CD14-positive monocyte (primary cell): ENCODE data around the gene TRAPPC6A. TPM values are rescaled to one million over a fixed set of nuclear protein-coding genes. Genes with fewer than 3 reads are reported as not detected.

Experiments
- DNase-seq, 3 donors: peaks; one replicate each; pipeline ENCODE4 v3.0.0-alpha.2; 2011 to 2022
- H2AFZ ChIP-seq: 2 replicates; pipeline ENCODE4 v1.6.0; 2012; ENCODE audit warnings: mild to moderate bottlenecking, low read depth, low read length, inconsistent platforms; ENCODE audit not compliant: insufficient read depth, poor library complexity, severe bottlenecking
- H3K27ac ChIP-seq, 2 donors: 1 replicate in 1 of 2; 2 replicates in 1 of 2; pipeline ENCODE4 v1.5.1; 2012 to 2013; ENCODE audit warnings: low read length in 2 of 2, control low read depth in 1 of 2, inconsistent platforms in 1 of 2, low read depth in 1 of 2, mild to moderate bottlenecking in 1 of 2
- H3K27me3 ChIP-seq, 2 donors: one replicate each; pipeline versions ENCODE4 v1.6.0 to v1.6.1; 2011 to 2013; ENCODE audit warnings: low read length in 2 of 2; ENCODE audit not compliant: control insufficient read depth in 2 of 2, insufficient read depth in 2 of 2
- H3K36me3 ChIP-seq, 2 donors: replicated peaks in 1 of 2; 1 replicate in 1 of 2; 2 replicates in 1 of 2; pipeline versions ENCODE4 v1.5.1 to v1.6.1; 2012 to 2013; ENCODE audit warnings: low read length in 2 of 2, control low read depth in 1 of 2, inconsistent platforms in 1 of 2, mild to moderate bottlenecking in 1 of 2; ENCODE audit not compliant: insufficient read depth in 2 of 2, control insufficient read depth in 1 of 2
- H3K4me1 ChIP-seq, 2 donors: 1 replicate in 1 of 2; 2 replicates in 1 of 2; pipeline versions ENCODE4 v1.5.1 to v1.6.1; 2012 to 2013; ENCODE audit warnings: low read length in 2 of 2, control low read depth in 1 of 2, inconsistent platforms in 1 of 2, mild to moderate bottlenecking in 1 of 2, moderate library complexity in 1 of 2; ENCODE audit not compliant: insufficient read depth in 2 of 2, control insufficient read depth in 1 of 2
- H3K4me2 ChIP-seq: replicated peaks from 2 replicates; pipeline ENCODE3; 2012; ENCODE audit warnings: low read length, moderate library complexity, mild to moderate bottlenecking; ENCODE audit not compliant: poor library complexity, severe bottlenecking; ENCODE audit errors: extremely low read depth
- H3K4me3 ChIP-seq, 3 experiments: fragments of 200-600 bp in 1 of 3; sonication (generic) in 1 of 3; replicated peaks in 1 of 3; 1 replicate in 2 of 3; 2 replicates in 1 of 3; pipeline ENCODE4 v1.5.1; 2011 to 2013; ENCODE audit warnings: low read length in 3 of 3, mild to moderate bottlenecking in 3 of 3, control low read depth in 2 of 3, low read depth in 2 of 3, inconsistent platforms in 1 of 3, moderate library complexity in 1 of 3
- H3K79me2 ChIP-seq: 2 replicates; pipeline ENCODE4 v1.6.0; 2012; ENCODE audit warnings: mild to moderate bottlenecking, control low read depth, inconsistent platforms, low read length, moderate library complexity; ENCODE audit not compliant: insufficient read depth
- H3K9ac ChIP-seq: 2 replicates; pipeline ENCODE4 v1.6.0; 2017; ENCODE audit warnings: low read length, mild to moderate bottlenecking; ENCODE audit not compliant: insufficient read depth, poor library complexity, severe bottlenecking
- H3K9me3 ChIP-seq, 2 donors: replicated peaks in 1 of 2; 1 replicate in 1 of 2; 2 replicates in 1 of 2; pipeline versions ENCODE4 v1.5.1 to v1.6.1; 2012 to 2013; ENCODE audit warnings: low read length in 2 of 2, control low read depth in 1 of 2; ENCODE audit not compliant: control insufficient read depth in 1 of 2, insufficient read depth in 1 of 2
- H4K20me1 ChIP-seq: 2 replicates; pipeline ENCODE4 v1.6.0; 2012; ENCODE audit warnings: mild to moderate bottlenecking, low read length, control low read depth, moderate library complexity; ENCODE audit not compliant: insufficient read depth
- H3K27ac Mint-ChIP-seq, 7 donors: one replicate each; pipeline ENCODE4 v1.8.0; 2020; ENCODE audit warnings: mild to moderate bottlenecking in 7 of 7, mixed read lengths in 7 of 7, moderate library complexity in 6 of 7, inconsistent platforms in 2 of 7
- H3K27me3 Mint-ChIP-seq, 3 donors: one replicate each; pipeline ENCODE4 v1.8.0; 2021 to 2022; ENCODE audit warnings: low read depth in 3 of 3, mild to moderate bottlenecking in 3 of 3, mixed read lengths in 3 of 3, moderate library complexity in 3 of 3, inconsistent platforms in 1 of 3
- H3K36me3 Mint-ChIP-seq, 2 donors: one replicate each; pipeline ENCODE4 v1.8.0; 2020; ENCODE audit warnings: mixed read lengths in 2 of 2, inconsistent platforms in 1 of 2, mild to moderate bottlenecking in 1 of 2
- H3K4me1 Mint-ChIP-seq: one replicate; pipeline ENCODE4 v1.8.0; 2020; ENCODE audit warnings: mild to moderate bottlenecking, mixed read lengths
- H3K4me3 Mint-ChIP-seq, 2 donors: one replicate each; pipeline ENCODE4 v1.8.0; 2020; ENCODE audit warnings: mild to moderate bottlenecking in 2 of 2, mixed read lengths in 2 of 2, moderate library complexity in 1 of 2
- H3K9me3 Mint-ChIP-seq, 7 donors: one replicate each; pipeline ENCODE4 v1.8.0; 2020 to 2022; ENCODE audit warnings: mixed read lengths in 7 of 7, mild to moderate bottlenecking in 6 of 7, moderate library complexity in 6 of 7, inconsistent platforms in 2 of 7
- CTCF ChIP-seq: fragments of 200-600 bp; IDR thresholded peaks from one replicate; pipeline ENCODE4 v1.8.0; 2022; ENCODE audit warnings: antibody characterized with exemption, mild to moderate bottlenecking
- WGBS: methylation state at CpG from one replicate; pipeline ENCODE4 v1.1.5; 2013; ENCODE audit warnings: missing lambda C conversion rate; ENCODE audit not compliant: insufficient coverage; 5-methylcytosine and 5-hydroxymethylcytosine counted together
- intact Hi-C, 2 donors: fragments of 100-400 bp; cut with micrococcal nuclease; formaldehyde crosslinking; loops; one replicate each; pipeline versions ENCODE4 v1.15.0 to v1.15.1; 2023
- polyA plus RNA-seq, 3 donors: library from polyadenylated mRNA; depleted of rRNA in 1 of 3; unstranded in 2 of 3; stranded (reverse) in 1 of 3; fragments of 300-500 nt in 2 of 3; fragments of >200 nt in 1 of 3; fragmentation: Illumina TruSeq in 2 of 3; gene quantifications; 1 replicate in 2 of 3; 2 replicates in 1 of 3; pipeline ENCODE4 v1.2.3, GENCODE V29; 2012 to 2021

Gene TRAPPC6A
- polyA plus RNA-seq, 3 donors: 49.7 to 82.7 (median 63.4) TPM

- intact Hi-C loops: no loop called here
- H3K9ac ChIP-seq: peak overlapping the region; percentile 1
Observed at GRCh38 chr19:45125975-45126493, 52.0 kb downstream of the TRAPPC6A start.

GRCh38 chr19:45125360-45125759 lies 52.7 kb downstream of the TRAPPC6A start:
- H4K20me1 ChIP-seq: peaks cover 61% of the 10 kb centered on the region
- no peak overlapping the region for H3K4me3 ChIP-seq
- peaks cover 48% of the 10 kb centered on the region for H3K79me2 ChIP-seq
- no peaks in the 10 kb centered on the region for H3K4me1 ChIP-seq
- no peak overlapping the region for H3K27ac ChIP-seq
- no peak overlapping the region for H2AFZ ChIP-seq
- H3K9me3 ChIP-seq: no peaks in the 10 kb centered on the region
- Mint-ChIP-seq H3K4me3 (no peak overlapping the region), H3K4me1 (peaks cover 11% of the 10 kb centered on the region), H3K9me3 (no peaks in the 10 kb centered on the region), H3K36me3 (peaks cover 0 to 2% of the 10 kb centered on the region in 2 donors), H3K27me3 (peaks cover 0 to 3% (median 0%) of the 10 kb centered on the region in 3 donors), H3K27ac (no peak overlapping the region)
- TF ChIP-seq CTCF: no peak
- no peak overlapping the region for H3K9ac ChIP-seq
- H3K36me3 ChIP-seq: no peaks in the 10 kb centered on the region
- DNase-seq: no peak
- 100% methylated on average over 6 of the region's 9 CpGs for WGBS
- no peak overlapping the region for H3K4me2 ChIP-seq
- H3K27me3 ChIP-seq: no peaks in the 10 kb centered on the region
- intact Hi-C loops: no loop called here

More at GRCh38 chr19:45125975-45126493, 52.0 kb downstream of the TRAPPC6A start:
- 60% methylated on average over 11 of the region's 12 CpGs for WGBS
- no peaks in the 10 kb centered on the region for H3K9me3 ChIP-seq
- peak; percentile 84 for TF ChIP-seq CTCF
- H3K4me1 ChIP-seq: no peaks in the 10 kb centered on the region
- H3K9me3 Mint-ChIP-seq: no peaks in the 10 kb centered on the region
- no peak overlapping the region for H3K4me2 ChIP-seq
- H4K20me1 ChIP-seq: peaks cover 60% of the 10 kb centered on the region
- H2AFZ ChIP-seq: no peak overlapping the region
- no peak overlapping the region for H3K27ac Mint-ChIP-seq
- peak; percentile 28 to 53 (median 43) for DNase-seq
- H3K4me3 Mint-ChIP-seq: no peak overlapping the region
- peaks cover 45% of the 10 kb centered on the region for H3K79me2 ChIP-seq
- peaks cover 10% of the 10 kb centered on the region for H3K4me1 Mint-ChIP-seq
- H3K36me3 Mint-ChIP-seq: no peaks in the 10 kb centered on the region
- no peak overlapping the region for H3K27ac ChIP-seq
- no peaks in the 10 kb centered on the region for H3K36me3 ChIP-seq
- peaks cover 0 to 3% (median 0%) of the 10 kb centered on the region in 3 donors for H3K27me3 Mint-ChIP-seq
- H3K27me3 ChIP-seq: no peaks in the 10 kb centered on the region
- no peak overlapping the region for H3K4me3 ChIP-seq
